ENCODE results near the gene PLA2G6. TPM values are rescaled to one million over a fixed set of nuclear protein-coding genes. Genes with fewer than 3 reads are reported as not detected.

Gene PLA2G6
- total and polyA plus RNA-seq, 9 of the 15 experiments (the other 6 are each of a cell fraction or from before 2014, with no cell fraction given) = 0.11 to 12.2 (median 9.7) TPM

DNA sequence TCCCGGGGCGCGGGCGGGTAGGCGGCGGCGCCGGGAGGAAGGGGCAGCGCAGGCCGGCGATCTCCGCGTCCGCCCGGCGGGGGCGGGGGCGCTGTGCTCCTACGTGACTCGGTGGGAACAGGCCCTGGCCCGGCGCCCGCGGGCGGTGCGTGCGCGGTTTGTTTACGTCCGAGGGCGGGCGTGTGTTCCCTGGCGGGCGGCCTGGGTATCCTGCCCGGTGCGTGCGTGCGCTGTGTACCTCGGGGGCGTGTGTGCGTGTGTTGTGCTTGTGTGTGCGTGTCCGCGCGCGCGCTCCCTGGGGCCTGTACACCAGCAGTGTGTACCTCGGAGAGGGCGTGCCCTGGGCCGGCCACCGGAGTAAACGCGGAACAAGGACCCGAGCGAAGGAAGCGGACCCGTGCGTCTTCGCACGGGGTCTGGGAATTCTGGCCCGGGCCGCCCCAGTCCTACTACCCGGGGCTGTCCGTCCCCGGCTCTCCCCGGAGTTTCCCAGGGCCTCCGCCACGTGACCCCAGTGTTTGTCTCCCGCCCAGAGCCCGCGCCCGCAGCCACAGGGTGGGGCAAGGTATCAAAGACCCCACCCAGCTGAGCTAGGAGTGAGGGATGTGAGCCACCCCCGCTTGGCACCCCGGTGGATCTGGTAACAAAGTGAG is 20.9 kb upstream of the PLA2G6 start (continued):
- TF ChIP-seq, protein P1, sequence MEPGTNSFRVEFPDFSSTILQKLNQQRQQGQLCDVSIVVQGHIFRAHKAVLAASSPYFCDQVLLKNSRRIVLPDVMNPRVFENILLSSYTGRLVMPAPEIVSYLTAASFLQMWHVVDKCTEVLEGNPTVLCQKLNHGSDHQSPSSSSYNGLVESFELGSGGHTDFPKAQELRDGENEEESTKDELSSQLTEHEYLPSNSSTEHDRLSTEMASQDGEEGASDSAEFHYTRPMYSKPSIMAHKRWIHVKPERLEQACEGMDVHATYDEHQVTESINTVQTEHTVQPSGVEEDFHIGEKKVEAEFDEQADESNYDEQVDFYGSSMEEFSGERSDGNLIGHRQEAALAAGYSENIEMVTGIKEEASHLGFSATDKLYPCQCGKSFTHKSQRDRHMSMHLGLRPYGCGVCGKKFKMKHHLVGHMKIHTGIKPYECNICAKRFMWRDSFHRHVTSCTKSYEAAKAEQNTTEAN (CRISPR knock-in tag; IDR thresholded peaks at IDR 0.05) = no peak
- peak; percentile 39; the same call in 1 of the 2 replicates for TF ChIP-seq HDAC2 (IDR thresholded peaks at IDR 0.05)
- no peak for TF ChIP-seq ZFP30 (CRISPR knock-in tag; IDR thresholded peaks at IDR 0.05; ENCODE audit: borderline replicate concordance)
- TF ChIP-seq, protein P2, sequence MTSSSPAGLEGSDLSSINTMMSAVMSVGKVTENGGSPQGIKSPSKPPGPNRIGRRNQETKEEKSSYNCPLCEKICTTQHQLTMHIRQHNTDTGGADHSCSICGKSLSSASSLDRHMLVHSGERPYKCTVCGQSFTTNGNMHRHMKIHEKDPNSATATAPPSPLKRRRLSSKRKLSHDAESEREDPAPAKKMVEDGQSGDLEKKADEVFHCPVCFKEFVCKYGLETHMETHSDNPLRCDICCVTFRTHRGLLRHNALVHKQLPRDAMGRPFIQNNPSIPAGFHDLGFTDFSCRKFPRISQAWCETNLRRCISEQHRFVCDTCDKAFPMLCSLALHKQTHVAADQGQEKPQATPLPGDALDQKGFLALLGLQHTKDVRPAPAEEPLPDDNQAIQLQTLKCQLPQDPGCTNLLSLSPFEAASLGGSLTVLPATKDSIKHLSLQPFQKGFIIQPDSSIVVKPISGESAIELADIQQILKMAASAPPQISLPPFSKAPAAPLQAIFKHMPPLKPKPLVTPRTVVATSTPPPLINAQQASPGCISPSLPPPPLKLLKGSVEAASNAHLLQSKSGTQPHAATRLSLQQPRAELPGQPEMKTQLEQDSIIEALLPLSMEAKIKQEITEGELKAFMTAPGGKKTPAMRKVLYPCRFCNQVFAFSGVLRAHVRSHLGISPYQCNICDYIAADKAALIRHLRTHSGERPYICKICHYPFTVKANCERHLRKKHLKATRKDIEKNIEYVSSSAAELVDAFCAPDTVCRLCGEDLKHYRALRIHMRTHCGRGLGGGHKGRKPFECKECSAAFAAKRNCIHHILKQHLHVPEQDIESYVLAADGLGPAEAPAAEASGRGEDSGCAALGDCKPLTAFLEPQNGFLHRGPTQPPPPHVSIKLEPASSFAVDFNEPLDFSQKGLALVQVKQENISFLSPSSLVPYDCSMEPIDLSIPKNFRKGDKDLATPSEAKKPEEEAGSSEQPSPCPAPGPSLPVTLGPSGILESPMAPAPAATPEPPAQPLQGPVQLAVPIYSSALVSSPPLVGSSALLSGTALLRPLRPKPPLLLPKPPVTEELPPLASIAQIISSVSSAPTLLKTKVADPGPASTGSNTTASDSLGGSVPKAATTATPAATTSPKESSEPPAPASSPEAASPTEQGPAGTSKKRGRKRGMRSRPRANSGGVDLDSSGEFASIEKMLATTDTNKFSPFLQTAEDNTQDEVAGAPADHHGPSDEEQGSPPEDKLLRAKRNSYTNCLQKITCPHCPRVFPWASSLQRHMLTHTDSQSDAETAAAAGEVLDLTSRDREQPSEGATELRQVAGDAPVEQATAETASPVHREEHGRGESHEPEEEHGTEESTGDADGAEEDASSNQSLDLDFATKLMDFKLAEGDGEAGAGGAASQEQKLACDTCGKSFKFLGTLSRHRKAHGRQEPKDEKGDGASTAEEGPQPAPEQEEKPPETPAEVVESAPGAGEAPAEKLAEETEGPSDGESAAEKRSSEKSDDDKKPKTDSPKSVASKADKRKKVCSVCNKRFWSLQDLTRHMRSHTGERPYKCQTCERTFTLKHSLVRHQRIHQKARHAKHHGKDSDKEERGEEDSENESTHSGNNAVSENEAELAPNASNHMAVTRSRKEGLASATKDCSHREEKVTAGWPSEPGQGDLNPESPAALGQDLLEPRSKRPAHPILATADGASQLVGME (CRISPR knock-in tag; IDR thresholded peaks at IDR 0.05) = no peak
- no peak for TF ChIP-seq ARNT (IDR thresholded peaks at IDR 0.05)
- peak; percentile 23 for TF ChIP-seq PHF20 (IDR thresholded peaks at IDR 0.05; ENCODE audit: partially characterized antibody)
- TF ChIP-seq NONO (IDR thresholded peaks at IDR 0.05; ENCODE audit: low read depth in 2 of 2, low read length in 1 of 2) = 0 out of 4 replicates have a peak, but pooled peaks of 1 of the 2 experiments have one; percentile 2
- TF ChIP-seq, protein P3, sequence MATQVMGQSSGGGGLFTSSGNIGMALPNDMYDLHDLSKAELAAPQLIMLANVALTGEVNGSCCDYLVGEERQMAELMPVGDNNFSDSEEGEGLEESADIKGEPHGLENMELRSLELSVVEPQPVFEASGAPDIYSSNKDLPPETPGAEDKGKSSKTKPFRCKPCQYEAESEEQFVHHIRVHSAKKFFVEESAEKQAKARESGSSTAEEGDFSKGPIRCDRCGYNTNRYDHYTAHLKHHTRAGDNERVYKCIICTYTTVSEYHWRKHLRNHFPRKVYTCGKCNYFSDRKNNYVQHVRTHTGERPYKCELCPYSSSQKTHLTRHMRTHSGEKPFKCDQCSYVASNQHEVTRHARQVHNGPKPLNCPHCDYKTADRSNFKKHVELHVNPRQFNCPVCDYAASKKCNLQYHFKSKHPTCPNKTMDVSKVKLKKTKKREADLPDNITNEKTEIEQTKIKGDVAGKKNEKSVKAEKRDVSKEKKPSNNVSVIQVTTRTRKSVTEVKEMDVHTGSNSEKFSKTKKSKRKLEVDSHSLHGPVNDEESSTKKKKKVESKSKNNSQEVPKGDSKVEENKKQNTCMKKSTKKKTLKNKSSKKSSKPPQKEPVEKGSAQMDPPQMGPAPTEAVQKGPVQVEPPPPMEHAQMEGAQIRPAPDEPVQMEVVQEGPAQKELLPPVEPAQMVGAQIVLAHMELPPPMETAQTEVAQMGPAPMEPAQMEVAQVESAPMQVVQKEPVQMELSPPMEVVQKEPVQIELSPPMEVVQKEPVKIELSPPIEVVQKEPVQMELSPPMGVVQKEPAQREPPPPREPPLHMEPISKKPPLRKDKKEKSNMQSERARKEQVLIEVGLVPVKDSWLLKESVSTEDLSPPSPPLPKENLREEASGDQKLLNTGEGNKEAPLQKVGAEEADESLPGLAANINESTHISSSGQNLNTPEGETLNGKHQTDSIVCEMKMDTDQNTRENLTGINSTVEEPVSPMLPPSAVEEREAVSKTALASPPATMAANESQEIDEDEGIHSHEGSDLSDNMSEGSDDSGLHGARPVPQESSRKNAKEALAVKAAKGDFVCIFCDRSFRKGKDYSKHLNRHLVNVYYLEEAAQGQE (IDR thresholded peaks at IDR 0.05; ENCODE audit: borderline replicate concordance) = 0 out of 2 replicates have a peak, but pooled peaks have one; percentile 2
- TF ChIP-seq, protein P3 (CRISPR knock-in tag; IDR thresholded peaks at IDR 0.05; ENCODE audit: low read depth) = no peak
- TF ChIP-seq ZNF282 (CRISPR knock-in tag; IDR thresholded peaks at IDR 0.05) = no peak
- TF ChIP-seq CREM (IDR thresholded peaks at IDR 0.05; ENCODE audit: low read depth) = peak; percentile 89

All from K562 (cell line).